ENCODE results near the gene GNG10. TPM values are rescaled to one million over a fixed set of nuclear protein-coding genes. Genes with fewer than 3 reads are reported as not detected.

Gene GNG10
- total and polyA plus RNA-seq, 7 donors: 12.0 to 22.3 (median 15.4) TPM

DNA sequence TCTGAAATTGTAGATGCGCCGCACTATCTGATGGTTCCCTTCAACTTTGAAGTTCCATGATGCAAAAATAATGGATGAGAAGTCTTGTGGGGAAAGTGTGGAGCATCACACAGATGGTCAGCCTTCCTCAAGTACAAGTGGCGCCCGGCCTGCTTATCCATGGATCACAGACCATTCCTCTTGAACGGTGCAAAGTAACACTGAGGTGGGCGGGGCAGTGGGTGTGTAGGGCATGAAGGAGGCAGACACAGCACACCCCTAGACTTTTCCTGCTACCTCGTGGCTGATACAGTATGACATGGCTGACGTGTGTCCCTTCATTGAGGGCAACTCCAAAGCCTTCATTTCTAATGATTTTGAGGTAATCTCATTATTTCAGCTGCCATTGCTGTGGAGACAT is 2.5 kb upstream of the GNG10 start:
- H3K27ac ChIP-seq: no peak overlapping the region
- ATAC-seq: no peak
- intact Hi-C loops (cut with DNase I): no loop called here
- no peaks in the 10 kb centered on the region for H3K27me3 ChIP-seq (ENCODE audit: insufficient read depth in 3 of 3, low read length in 2 of 3)
- DNase-seq: no peak
- H3K4me1 ChIP-seq: peaks cover 6% of the 10 kb centered on the region
- no peaks in the 10 kb centered on the region for H3K9me3 ChIP-seq
- peaks cover 0 to 9% of the 10 kb centered on the region in 2 donors for H3K36me3 ChIP-seq (ENCODE audit: insufficient read depth in 1 of 2, low read depth in 1 of 2)
- H3K4me3 ChIP-seq: no peak overlapping the region
- 62 to 64% (median 63%) methylated on average over 8 of the region's 8 CpGs for WGBS, 3 donors
- TF ChIP-seq, protein P1, sequence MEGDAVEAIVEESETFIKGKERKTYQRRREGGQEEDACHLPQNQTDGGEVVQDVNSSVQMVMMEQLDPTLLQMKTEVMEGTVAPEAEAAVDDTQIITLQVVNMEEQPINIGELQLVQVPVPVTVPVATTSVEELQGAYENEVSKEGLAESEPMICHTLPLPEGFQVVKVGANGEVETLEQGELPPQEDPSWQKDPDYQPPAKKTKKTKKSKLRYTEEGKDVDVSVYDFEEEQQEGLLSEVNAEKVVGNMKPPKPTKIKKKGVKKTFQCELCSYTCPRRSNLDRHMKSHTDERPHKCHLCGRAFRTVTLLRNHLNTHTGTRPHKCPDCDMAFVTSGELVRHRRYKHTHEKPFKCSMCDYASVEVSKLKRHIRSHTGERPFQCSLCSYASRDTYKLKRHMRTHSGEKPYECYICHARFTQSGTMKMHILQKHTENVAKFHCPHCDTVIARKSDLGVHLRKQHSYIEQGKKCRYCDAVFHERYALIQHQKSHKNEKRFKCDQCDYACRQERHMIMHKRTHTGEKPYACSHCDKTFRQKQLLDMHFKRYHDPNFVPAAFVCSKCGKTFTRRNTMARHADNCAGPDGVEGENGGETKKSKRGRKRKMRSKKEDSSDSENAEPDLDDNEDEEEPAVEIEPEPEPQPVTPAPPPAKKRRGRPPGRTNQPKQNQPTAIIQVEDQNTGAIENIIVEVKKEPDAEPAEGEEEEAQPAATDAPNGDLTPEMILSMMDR (IDR thresholded peaks at IDR 0.05): no peak

DNA sequence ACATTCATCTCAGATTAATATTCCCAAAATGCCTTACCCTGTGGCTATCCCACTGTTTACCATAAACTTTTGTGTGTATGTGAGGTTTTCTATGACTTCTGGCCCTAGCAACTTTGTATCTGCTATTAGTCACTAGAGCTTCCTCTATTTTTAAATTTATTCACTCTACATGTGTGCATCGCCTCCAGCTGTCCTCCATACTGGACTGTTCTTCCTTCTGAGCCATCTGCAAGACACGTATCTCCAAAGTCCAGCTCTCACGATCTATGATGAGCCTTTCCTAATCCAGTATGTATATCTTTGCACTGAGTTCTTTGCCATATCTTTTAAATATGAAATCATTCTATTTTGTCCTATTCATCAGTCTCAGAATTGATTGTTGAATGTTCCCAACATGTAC is 1.7 kb upstream of the GNG10 start:
- H3K27me3 ChIP-seq (ENCODE audit: insufficient read depth in 3 of 3, low read length in 2 of 3): no peaks in the 10 kb centered on the region
- ATAC-seq: no peak
- intact Hi-C loops (cut with DNase I): no loop called here
- H3K9me3 ChIP-seq: no peaks in the 10 kb centered on the region
- WGBS, 3 donors: 89 to 91% (median 90%) methylated on average over 3 of the region's 3 CpGs
- H3K36me3 ChIP-seq (ENCODE audit: insufficient read depth in 1 of 2, low read depth in 1 of 2): peaks cover 0 to 2% of the 10 kb centered on the region in 2 donors
- peaks cover 6% of the 10 kb centered on the region for H3K4me1 ChIP-seq
- H3K27ac ChIP-seq: no peak overlapping the region
- no peak overlapping the region for H3K4me3 ChIP-seq
- TF ChIP-seq, protein P1 (IDR thresholded peaks at IDR 0.05): no peak
- no peak for DNase-seq

DNA sequence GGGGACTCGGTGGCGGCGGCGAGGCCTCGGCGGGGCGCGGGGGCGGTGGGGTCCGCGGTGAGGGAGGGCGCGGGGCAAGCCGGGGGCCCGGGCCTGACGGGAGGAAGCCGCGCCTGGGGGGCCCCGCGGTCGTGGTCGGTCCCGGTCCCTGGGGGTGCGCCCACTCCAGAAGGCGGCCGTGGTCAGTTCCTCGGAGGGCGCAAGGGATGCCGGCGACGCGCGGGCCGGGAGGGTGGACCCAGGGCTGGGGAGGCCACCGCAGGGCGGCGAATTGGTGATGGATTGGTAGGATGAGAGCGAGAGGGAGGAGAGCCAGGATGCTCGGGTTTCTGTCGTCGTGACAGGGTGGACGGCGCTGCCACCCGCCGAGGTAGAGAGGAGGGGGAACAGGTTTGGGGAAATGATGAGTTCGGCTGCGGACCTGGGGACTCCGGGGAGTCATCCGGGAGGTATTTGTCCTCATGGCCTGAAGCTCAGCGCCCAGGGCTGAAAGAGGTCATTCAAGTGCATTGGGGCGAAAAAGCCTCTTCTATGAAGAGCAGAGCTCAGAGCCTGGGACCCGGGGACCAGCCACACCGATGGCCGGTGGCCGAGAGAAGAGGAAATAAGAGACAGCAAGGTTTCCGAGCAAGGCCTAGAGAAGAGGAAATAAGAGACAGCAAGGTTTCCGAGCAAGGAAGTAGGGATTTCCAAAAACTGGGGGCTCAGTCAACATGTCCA is 557 bp downstream of the GNG10 start:
- intact Hi-C loops (cut with DNase I): no loop called here

DNA sequence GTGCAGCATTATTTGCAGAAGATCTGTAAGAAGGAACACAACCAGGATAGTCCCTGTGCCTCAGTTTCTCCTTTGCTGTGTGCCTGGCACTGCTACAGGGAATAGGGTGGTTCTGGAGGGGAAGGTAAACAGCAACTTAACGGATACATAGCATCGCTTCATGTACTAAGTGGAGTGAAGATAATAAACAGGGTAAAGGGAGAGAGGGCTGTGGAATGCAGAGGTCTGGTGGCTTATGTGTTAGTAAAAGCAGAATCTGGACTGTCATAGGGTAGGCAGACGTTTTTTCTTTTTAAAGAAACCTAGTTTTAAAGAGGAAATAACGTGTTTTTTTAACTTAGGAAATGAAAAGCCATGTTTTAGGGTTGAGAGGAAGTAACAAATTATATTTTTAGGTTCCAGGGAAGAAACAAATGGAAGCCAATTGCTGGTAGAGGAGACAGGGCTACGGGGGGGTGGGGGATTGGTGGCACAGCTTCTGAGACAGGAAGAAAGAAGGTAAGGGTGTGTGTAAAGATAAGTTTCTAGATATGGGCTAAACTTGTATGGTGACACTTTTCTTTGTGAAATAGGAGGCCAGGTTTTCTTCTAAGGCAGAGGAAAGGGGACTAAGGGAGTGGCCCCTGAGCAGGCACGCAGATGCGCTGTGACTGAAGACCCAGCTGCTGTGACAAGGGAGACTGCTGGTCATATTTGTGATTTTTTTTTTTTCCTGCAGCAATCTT is 1.3 kb downstream of the GNG10 start:
- ATAC-seq: no peak
- intact Hi-C loops (cut with DNase I): no loop called here
- no peak for DNase-seq
- Histone ChIP-seq H3K27ac (peak overlapping the region; percentile 59), H3K9me3 (no peaks in the 10 kb centered on the region), H3K4me1 (peaks cover 6% of the 10 kb centered on the region), H3K4me3 (peak overlapping the region; percentile 83), H3K27me3 (ENCODE audit: insufficient read depth in 3 of 3, low read length in 2 of 3) (no peaks in the 10 kb centered on the region), H3K36me3 (ENCODE audit: insufficient read depth in 1 of 2, low read depth in 1 of 2) (peaks cover 8 to 12% of the 10 kb centered on the region in 2 donors)
- TF ChIP-seq, protein P1 (IDR thresholded peaks at IDR 0.05): no peak
- 47 to 56% (median 48%) methylated on average over 7 of the region's 7 CpGs for WGBS, 3 donors

More for the DNA sequence above, 557 bp downstream of the GNG10 start:
- Histone ChIP-seq H3K4me1 (peaks cover 6% of the 10 kb centered on the region), H3K4me3 (peak overlapping the region; percentile 83), H3K27me3 (ENCODE audit: insufficient read depth in 3 of 3, low read length in 2 of 3) (no peaks in the 10 kb centered on the region), H3K9me3 (no peaks in the 10 kb centered on the region), H3K27ac (peak overlapping the region; percentile 59), H3K36me3 (ENCODE audit: insufficient read depth in 1 of 2, low read depth in 1 of 2) (peaks cover 4% of the 10 kb centered on the region in 2 donors)
- ATAC-seq (peak; percentile 51 to 73 (median 65)), DNase-seq (peak; percentile 41 to 67)
- TF ChIP-seq, protein P1 (IDR thresholded peaks at IDR 0.05): no peak
- 0 to 1% (median 1%) methylated on average over 51 to 57 of the region's 57 CpGs for WGBS, 3 donors
